Activated CD4-positive, alpha-beta memory T cell treated with anti-CD3 and anti-CD28 coated beads, Interleukin-2, amount 10 ng/mL, durations not matched to agents 7 days and 5 days (primary cell): ENCODE measurements around the gene ARID1B. TPM values are rescaled to one million over a fixed set of nuclear protein-coding genes. Genes with fewer than 3 reads are reported as not detected.
A peak's percentile ranks its signal among the peaks of the same experiment; 100 is the strongest.

Experiments used
- CTCF ChIA-PET: fragments of 350-600 bp; sonication (Branson Sonifier 250); formaldehyde crosslinking; loops from one replicate; lab custom pipeline; 2021; ENCODE audit warnings: antibody characterized with exemption, inconsistent platforms; lab: Charles Lee
- POLR2A ChIA-PET: fragments of 350-600 bp; sonication (Branson Sonifier 250); formaldehyde crosslinking; loops from one replicate; lab custom pipeline; 2021; ENCODE audit warnings: antibody characterized with exemption; lab: Charles Lee
- DNase-seq: peaks from one replicate; pipeline ENCODE4 v3.0.0-alpha.2; 2020
- H3K27ac Mint-ChIP-seq: one replicate; pipeline ENCODE4 v1.8.0; 2021; ENCODE audit warnings: mild to moderate bottlenecking, mixed read lengths
- H3K27me3 Mint-ChIP-seq: one replicate; pipeline ENCODE4 v1.8.0; 2021; ENCODE audit warnings: mixed read lengths
- H3K36me3 Mint-ChIP-seq: one replicate; pipeline ENCODE4 v1.8.0; 2021; ENCODE audit warnings: low read depth, mixed read lengths
- H3K4me1 Mint-ChIP-seq: one replicate; pipeline ENCODE4 v1.8.0; 2021; ENCODE audit warnings: mixed read lengths
- H3K4me3 Mint-ChIP-seq: one replicate; pipeline ENCODE4 v1.8.0; 2021; ENCODE audit warnings: mild to moderate bottlenecking, mixed read lengths
- H3K9me3 Mint-ChIP-seq: one replicate; pipeline ENCODE4 v1.8.0; 2021; ENCODE audit warnings: mixed read lengths
- total RNA-seq, 2 experiments: library from RNA; stranded (reverse); gene quantifications; one replicate each; pipeline ENCODE4 v1.2.3, GENCODE V29; 2021

The ARID1B gene
- total RNA-seq, 2 experiments from 2014 or later = 63.4 to 65.5 TPM

GRCh38 chr6:157107915-157108651 is 330.9 kb downstream of the ARID1B start:
- CTCF ChIA-PET = interaction anchor here (0.8 kb wide), 1 partner anchor 39 kb away, joined by 3 read pairs; no protein-coding TSS in a partner anchor
- H3K27me3 Mint-ChIP-seq = no peaks in the 10 kb centered on the region
- POLR2A ChIA-PET = interaction anchor here (0.7 to 1.7 kb wide), 4 partner anchors 10 to 54 kb away, joined by 3 to 6 read pairs (median 3); no protein-coding TSS in a partner anchor
- peaks cover 45% of the 10 kb centered on the region for H3K4me1 Mint-ChIP-seq
- H3K4me3 Mint-ChIP-seq = no peak overlapping the region
- peaks cover 35% of the 10 kb centered on the region for H3K36me3 Mint-ChIP-seq
- H3K27ac Mint-ChIP-seq = peak overlapping the region; percentile 33
- DNase-seq = no peak
- H3K9me3 Mint-ChIP-seq = no peaks in the 10 kb centered on the region

- ChIA-PET POLR2A (interaction anchor here (0.7 kb wide), 1 partner anchor 9 kb away, joined by 3 read pairs; no protein-coding TSS in a partner anchor), CTCF (interaction anchor here (0.8 kb wide), 1 partner anchor 40 kb away, joined by 3 read pairs; no protein-coding TSS in a partner anchor)
- DNase-seq = no peak
- Mint-ChIP-seq H3K4me1 (peaks cover 41% of the 10 kb centered on the region), H3K36me3 (peaks cover 35% of the 10 kb centered on the region), H3K27me3 (no peaks in the 10 kb centered on the region), H3K9me3 (no peaks in the 10 kb centered on the region), H3K4me3 (no peak overlapping the region), H3K27ac (no peak overlapping the region)
Observed at GRCh38 chr6:157108923-157109322, 331.7 kb downstream of the ARID1B start.

GRCh38 chr6:157110607-157111006 is 333.4 kb downstream of the ARID1B start:
- no peak for DNase-seq
- no peak overlapping the region for H3K4me3 Mint-ChIP-seq
- H3K27me3 Mint-ChIP-seq = no peaks in the 10 kb centered on the region
- ChIA-PET CTCF (no interaction called here), POLR2A (no interaction called here)
- peaks cover 31% of the 10 kb centered on the region for H3K36me3 Mint-ChIP-seq
- no peaks in the 10 kb centered on the region for H3K9me3 Mint-ChIP-seq
- peaks cover 30% of the 10 kb centered on the region for H3K4me1 Mint-ChIP-seq
- no peak overlapping the region for H3K27ac Mint-ChIP-seq

- POLR2A ChIA-PET = no interaction called here
- no peak overlapping the region for H3K27ac Mint-ChIP-seq
- peaks cover 5% of the 10 kb centered on the region for H3K4me1 Mint-ChIP-seq
- H3K9me3 Mint-ChIP-seq = no peaks in the 10 kb centered on the region
- no peaks in the 10 kb centered on the region for H3K27me3 Mint-ChIP-seq
- H3K4me3 Mint-ChIP-seq = no peak overlapping the region
- DNase-seq = no peak
- CTCF ChIA-PET = no interaction called here
- peaks cover 31% of the 10 kb centered on the region for H3K36me3 Mint-ChIP-seq
Observed at GRCh38 chr6:157113389-157113788, 336.2 kb downstream of the ARID1B start.

- Mint-ChIP-seq H3K4me3 (no peak overlapping the region), H3K9me3 (no peaks in the 10 kb centered on the region), H3K27me3 (no peaks in the 10 kb centered on the region), H3K4me1 (peaks cover 4% of the 10 kb centered on the region), H3K36me3 (peaks cover 21% of the 10 kb centered on the region), H3K27ac (no peak overlapping the region)
- ChIA-PET POLR2A (no interaction called here), CTCF (no interaction called here)
- DNase-seq = no peak
Observed at GRCh38 chr6:157116426-157116825, 339.2 kb downstream of the ARID1B start.

- no peaks in the 10 kb centered on the region for H3K9me3 Mint-ChIP-seq
- no peak overlapping the region for H3K27ac Mint-ChIP-seq
- ChIA-PET POLR2A (interaction anchor here (0.7 kb wide), 2 partner anchors 9 to 11 kb away, joined by 3 read pairs; no protein-coding TSS in a partner anchor), CTCF (no interaction called here)
- H3K36me3 Mint-ChIP-seq = peaks cover 15% of the 10 kb centered on the region
- no peak overlapping the region for H3K4me3 Mint-ChIP-seq
- peaks cover 4% of the 10 kb centered on the region for H3K4me1 Mint-ChIP-seq
- DNase-seq = no peak
- H3K27me3 Mint-ChIP-seq = no peaks in the 10 kb centered on the region
Observed at GRCh38 chr6:157117431-157118095, 340.4 kb downstream of the ARID1B start.

- Mint-ChIP-seq H3K4me3 (no peak overlapping the region), H3K4me1 (peaks cover 4% of the 10 kb centered on the region), H3K27me3 (no peaks in the 10 kb centered on the region), H3K36me3 (peaks cover 9% of the 10 kb centered on the region), H3K9me3 (no peaks in the 10 kb centered on the region), H3K27ac (no peak overlapping the region)
- CTCF ChIA-PET = interaction anchor here (0.5 kb wide), 1 partner anchor 75 kb away, joined by 3 read pairs; no protein-coding TSS in a partner anchor
- no peak for DNase-seq
- POLR2A ChIA-PET = interaction anchor here (0.7 kb wide), 1 partner anchor 343 kb away, joined by 3 read pairs; no protein-coding TSS in a partner anchor
Observed at GRCh38 chr6:157119502-157120027, 342.4 kb downstream of the ARID1B start.

GRCh38 chr6:157120534-157121232 is 343.5 kb downstream of the ARID1B start:
- H3K9me3 Mint-ChIP-seq = no peaks in the 10 kb centered on the region

GRCh38 chr6:157121897-157122296 is 344.7 kb downstream of the ARID1B start:
- Mint-ChIP-seq H3K4me1 (peaks cover 5% of the 10 kb centered on the region), H3K9me3 (no peaks in the 10 kb centered on the region), H3K36me3 (peaks cover 3% of the 10 kb centered on the region), H3K27ac (no peak overlapping the region), H3K4me3 (no peak overlapping the region), H3K27me3 (no peaks in the 10 kb centered on the region)
- no peak for DNase-seq
- CTCF ChIA-PET = no interaction called here
- POLR2A ChIA-PET = no interaction called here

More at GRCh38 chr6:157120534-157121232, 343.5 kb downstream of the ARID1B start:
- no peak for DNase-seq
- ChIA-PET POLR2A (no interaction called here), CTCF (no interaction called here)
- H3K4me3 Mint-ChIP-seq = no peak overlapping the region
- H3K27ac Mint-ChIP-seq = no peak overlapping the region
- peaks cover 5% of the 10 kb centered on the region for H3K4me1 Mint-ChIP-seq
- no peaks in the 10 kb centered on the region for H3K27me3 Mint-ChIP-seq
- peaks cover 3% of the 10 kb centered on the region for H3K36me3 Mint-ChIP-seq

- Mint-ChIP-seq H3K9me3 (no peaks in the 10 kb centered on the region), H3K4me3 (no peak overlapping the region), H3K36me3 (peaks cover 3% of the 10 kb centered on the region), H3K27me3 (no peaks in the 10 kb centered on the region), H3K4me1 (peaks cover 5% of the 10 kb centered on the region), H3K27ac (no peak overlapping the region)
- no peak for DNase-seq
- CTCF ChIA-PET = no interaction called here
- POLR2A ChIA-PET = no interaction called here
Observed at GRCh38 chr6:157123234-157123633, 346.1 kb downstream of the ARID1B start.

- Mint-ChIP-seq H3K4me1 (peaks cover 5% of the 10 kb centered on the region), H3K36me3 (peaks cover 3% of the 10 kb centered on the region)
Observed at GRCh38 chr6:157124485-157125254, 347.5 kb downstream of the ARID1B start.

GRCh38 chr6:157125531-157125930 is 348.4 kb downstream of the ARID1B start:
- Mint-ChIP-seq H3K36me3 (peaks cover 3% of the 10 kb centered on the region), H3K4me1 (peaks cover 5% of the 10 kb centered on the region), H3K9me3 (no peaks in the 10 kb centered on the region), H3K27me3 (no peaks in the 10 kb centered on the region), H3K27ac (no peak overlapping the region), H3K4me3 (no peak overlapping the region)
- ChIA-PET CTCF (interaction anchor here (1.6 kb wide), 1 partner anchor 80 kb away, joined by 4 read pairs; no protein-coding TSS in a partner anchor), POLR2A (no interaction called here)
- no peak for DNase-seq

More at GRCh38 chr6:157124485-157125254, 347.5 kb downstream of the ARID1B start:
- Mint-ChIP-seq H3K4me3 (no peak overlapping the region), H3K27ac (no peak overlapping the region), H3K27me3 (no peaks in the 10 kb centered on the region), H3K9me3 (no peaks in the 10 kb centered on the region)
- POLR2A ChIA-PET = interaction anchor here (1.2 kb wide), 1 partner anchor 20 kb away, joined by 3 read pairs; no protein-coding TSS in a partner anchor
- CTCF ChIA-PET = interaction anchor here (0.7 to 1.6 kb wide), 2 partner anchors 70 to 79 kb away, joined by 4 read pairs; no protein-coding TSS in a partner anchor
- no peak for DNase-seq
